Measurements from ENCODE around the gene EML2. TPM values are rescaled to one million over a fixed set of nuclear protein-coding genes. Genes with fewer than 3 reads are reported as not detected.

Gene EML2
- total and polyA plus RNA-seq, 2 of the 8 experiments (the other 6 are each of a cell fraction or from before 2014, with no cell fraction given), result 28.8 to 29.4 TPM

DNA sequence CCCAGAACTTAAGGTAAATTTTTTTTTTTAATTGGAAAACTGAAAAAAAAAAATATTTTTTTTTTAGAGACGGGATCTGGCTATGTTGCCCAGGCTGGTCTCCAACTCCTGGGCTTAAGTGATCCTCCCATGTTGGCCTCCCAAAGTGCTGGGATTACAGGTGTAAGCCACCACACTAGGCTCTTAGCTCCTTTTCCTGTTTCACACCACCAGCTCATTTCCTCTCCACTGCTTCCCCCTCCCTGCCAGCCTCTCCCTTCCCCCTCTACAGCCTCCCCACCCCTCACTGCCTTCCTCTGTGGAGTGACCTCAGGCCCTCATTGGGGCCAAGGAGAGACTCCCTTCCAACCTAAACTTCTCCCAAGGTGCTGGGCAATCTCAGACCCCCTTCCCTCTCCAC lies 24.6 kb upstream of the EML2 start (continued):
- TF ChIP-seq, protein P1, sequence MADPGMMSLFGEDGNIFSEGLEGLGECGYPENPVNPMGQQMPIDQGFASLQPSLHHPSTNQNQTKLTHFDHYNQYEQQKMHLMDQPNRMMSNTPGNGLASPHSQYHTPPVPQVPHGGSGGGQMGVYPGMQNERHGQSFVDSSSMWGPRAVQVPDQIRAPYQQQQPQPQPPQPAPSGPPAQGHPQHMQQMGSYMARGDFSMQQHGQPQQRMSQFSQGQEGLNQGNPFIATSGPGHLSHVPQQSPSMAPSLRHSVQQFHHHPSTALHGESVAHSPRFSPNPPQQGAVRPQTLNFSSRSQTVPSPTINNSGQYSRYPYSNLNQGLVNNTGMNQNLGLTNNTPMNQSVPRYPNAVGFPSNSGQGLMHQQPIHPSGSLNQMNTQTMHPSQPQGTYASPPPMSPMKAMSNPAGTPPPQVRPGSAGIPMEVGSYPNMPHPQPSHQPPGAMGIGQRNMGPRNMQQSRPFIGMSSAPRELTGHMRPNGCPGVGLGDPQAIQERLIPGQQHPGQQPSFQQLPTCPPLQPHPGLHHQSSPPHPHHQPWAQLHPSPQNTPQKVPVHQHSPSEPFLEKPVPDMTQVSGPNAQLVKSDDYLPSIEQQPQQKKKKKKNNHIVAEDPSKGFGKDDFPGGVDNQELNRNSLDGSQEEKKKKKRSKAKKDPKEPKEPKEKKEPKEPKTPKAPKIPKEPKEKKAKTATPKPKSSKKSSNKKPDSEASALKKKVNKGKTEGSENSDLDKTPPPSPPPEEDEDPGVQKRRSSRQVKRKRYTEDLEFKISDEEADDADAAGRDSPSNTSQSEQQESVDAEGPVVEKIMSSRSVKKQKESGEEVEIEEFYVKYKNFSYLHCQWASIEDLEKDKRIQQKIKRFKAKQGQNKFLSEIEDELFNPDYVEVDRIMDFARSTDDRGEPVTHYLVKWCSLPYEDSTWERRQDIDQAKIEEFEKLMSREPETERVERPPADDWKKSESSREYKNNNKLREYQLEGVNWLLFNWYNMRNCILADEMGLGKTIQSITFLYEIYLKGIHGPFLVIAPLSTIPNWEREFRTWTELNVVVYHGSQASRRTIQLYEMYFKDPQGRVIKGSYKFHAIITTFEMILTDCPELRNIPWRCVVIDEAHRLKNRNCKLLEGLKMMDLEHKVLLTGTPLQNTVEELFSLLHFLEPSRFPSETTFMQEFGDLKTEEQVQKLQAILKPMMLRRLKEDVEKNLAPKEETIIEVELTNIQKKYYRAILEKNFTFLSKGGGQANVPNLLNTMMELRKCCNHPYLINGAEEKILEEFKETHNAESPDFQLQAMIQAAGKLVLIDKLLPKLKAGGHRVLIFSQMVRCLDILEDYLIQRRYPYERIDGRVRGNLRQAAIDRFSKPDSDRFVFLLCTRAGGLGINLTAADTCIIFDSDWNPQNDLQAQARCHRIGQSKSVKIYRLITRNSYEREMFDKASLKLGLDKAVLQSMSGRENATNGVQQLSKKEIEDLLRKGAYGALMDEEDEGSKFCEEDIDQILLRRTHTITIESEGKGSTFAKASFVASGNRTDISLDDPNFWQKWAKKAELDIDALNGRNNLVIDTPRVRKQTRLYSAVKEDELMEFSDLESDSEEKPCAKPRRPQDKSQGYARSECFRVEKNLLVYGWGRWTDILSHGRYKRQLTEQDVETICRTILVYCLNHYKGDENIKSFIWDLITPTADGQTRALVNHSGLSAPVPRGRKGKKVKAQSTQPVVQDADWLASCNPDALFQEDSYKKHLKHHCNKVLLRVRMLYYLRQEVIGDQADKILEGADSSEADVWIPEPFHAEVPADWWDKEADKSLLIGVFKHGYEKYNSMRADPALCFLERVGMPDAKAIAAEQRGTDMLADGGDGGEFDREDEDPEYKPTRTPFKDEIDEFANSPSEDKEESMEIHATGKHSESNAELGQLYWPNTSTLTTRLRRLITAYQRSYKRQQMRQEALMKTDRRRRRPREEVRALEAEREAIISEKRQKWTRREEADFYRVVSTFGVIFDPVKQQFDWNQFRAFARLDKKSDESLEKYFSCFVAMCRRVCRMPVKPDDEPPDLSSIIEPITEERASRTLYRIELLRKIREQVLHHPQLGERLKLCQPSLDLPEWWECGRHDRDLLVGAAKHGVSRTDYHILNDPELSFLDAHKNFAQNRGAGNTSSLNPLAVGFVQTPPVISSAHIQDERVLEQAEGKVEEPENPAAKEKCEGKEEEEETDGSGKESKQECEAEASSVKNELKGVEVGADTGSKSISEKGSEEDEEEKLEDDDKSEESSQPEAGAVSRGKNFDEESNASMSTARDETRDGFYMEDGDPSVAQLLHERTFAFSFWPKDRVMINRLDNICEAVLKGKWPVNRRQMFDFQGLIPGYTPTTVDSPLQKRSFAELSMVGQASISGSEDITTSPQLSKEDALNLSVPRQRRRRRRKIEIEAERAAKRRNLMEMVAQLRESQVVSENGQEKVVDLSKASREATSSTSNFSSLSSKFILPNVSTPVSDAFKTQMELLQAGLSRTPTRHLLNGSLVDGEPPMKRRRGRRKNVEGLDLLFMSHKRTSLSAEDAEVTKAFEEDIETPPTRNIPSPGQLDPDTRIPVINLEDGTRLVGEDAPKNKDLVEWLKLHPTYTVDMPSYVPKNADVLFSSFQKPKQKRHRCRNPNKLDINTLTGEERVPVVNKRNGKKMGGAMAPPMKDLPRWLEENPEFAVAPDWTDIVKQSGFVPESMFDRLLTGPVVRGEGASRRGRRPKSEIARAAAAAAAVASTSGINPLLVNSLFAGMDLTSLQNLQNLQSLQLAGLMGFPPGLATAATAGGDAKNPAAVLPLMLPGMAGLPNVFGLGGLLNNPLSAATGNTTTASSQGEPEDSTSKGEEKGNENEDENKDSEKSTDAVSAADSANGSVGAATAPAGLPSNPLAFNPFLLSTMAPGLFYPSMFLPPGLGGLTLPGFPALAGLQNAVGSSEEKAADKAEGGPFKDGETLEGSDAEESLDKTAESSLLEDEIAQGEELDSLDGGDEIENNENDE (IDR thresholded peaks at IDR 0.05; ENCODE audit: insufficient replicate concordance, low read length), result no peak

All from H1 (cell line).